Caco-2 (cell line): ENCODE data around the gene RHOV. TPM values are rescaled to one million over a fixed set of nuclear protein-coding genes. Genes with fewer than 3 reads are reported as not detected.

ENCODE experiments used
- BruUV-seq: library from RNA; stranded (reverse); fragments of 400-500 nt; replicated peaks from 2 replicates; lab custom pipeline; 2021; lab: Mats Ljungman, UMichigan
- CTCF ChIA-PET: fragments of 300-600 bp; sonication (Branson Sonifier 250); formaldehyde crosslinking; loops from one replicate; lab custom pipeline; 2022; ENCODE audit warnings: antibody characterized with exemption; lab: Charles Lee
- POLR2A ChIA-PET: fragments of 300-600 bp; sonication (Branson Sonifier 250); formaldehyde crosslinking; loops from one replicate; lab custom pipeline; 2022; ENCODE audit warnings: antibody characterized with exemption; lab: Charles Lee
- DNase-seq, 2 experiments: peaks; one replicate each; pipeline versions ENCODE4 v3.0.0 to v3.0.0-alpha.2; 2020 to 2022
- H3K27me3 ChIP-seq: replicated peaks from 2 replicates; pipeline ENCODE4 v1.6.0; 2011; ENCODE audit warnings: low read length; ENCODE audit not compliant: control insufficient read depth, insufficient read depth
- H3K36me3 ChIP-seq: 2 replicates; pipeline ENCODE4 v1.5.1; 2011; ENCODE audit warnings: low read length; ENCODE audit not compliant: control insufficient read depth, insufficient read depth
- H3K4me1 ChIP-seq: fragments of 250-450 bp; sonication (Bioruptor Pico); 2 replicates; pipeline ENCODE4 v1.5.1; 2020; ENCODE audit warnings: mild to moderate bottlenecking
- H3K4me3 ChIP-seq: 2 replicates; pipeline ENCODE4 v1.5.1; 2011; ENCODE audit warnings: low read depth, mild to moderate bottlenecking, control low read depth, low read length
- H3K9me3 ChIP-seq: fragments of 250-450 bp; sonication (Bioruptor Pico); 2 replicates; pipeline ENCODE4 v1.5.1; 2020; ENCODE audit warnings: mild to moderate bottlenecking, moderate library complexity
- H3K27ac Mint-ChIP-seq: one replicate; pipeline ENCODE4 v1.8.0; 2022; ENCODE audit warnings: mixed read lengths; ENCODE audit not compliant: unreplicated experiment
- H3K27me3 Mint-ChIP-seq: one replicate; pipeline ENCODE4 v1.8.0; 2022; ENCODE audit warnings: mixed read lengths; ENCODE audit not compliant: insufficient read depth, unreplicated experiment
- H3K36me3 Mint-ChIP-seq: one replicate; pipeline ENCODE4 v1.8.0; 2022; ENCODE audit warnings: mild to moderate bottlenecking, mixed read lengths; ENCODE audit not compliant: insufficient read depth, unreplicated experiment
- H3K4me1 Mint-ChIP-seq: one replicate; pipeline ENCODE4 v1.8.0; 2022; ENCODE audit warnings: low read depth, mixed read lengths; ENCODE audit not compliant: unreplicated experiment
- H3K4me3 Mint-ChIP-seq: one replicate; pipeline ENCODE4 v1.8.0; 2022; ENCODE audit warnings: mild to moderate bottlenecking, moderate library complexity, mixed read lengths; ENCODE audit not compliant: unreplicated experiment
- H3K9me3 Mint-ChIP-seq: one replicate; pipeline ENCODE4 v1.8.0; 2022; ENCODE audit warnings: mixed read lengths; ENCODE audit not compliant: unreplicated experiment
- CTCF ChIP-seq, 2 experiments: fragments of 200-600 bp in 1 of 2; IDR thresholded peaks; 1 replicate in 1 of 2; 2 replicates in 1 of 2; pipeline versions ENCODE4 v1.5.1 to v1.8.0; 2011 to 2022; ENCODE audit warnings: antibody characterized with exemption in 1 of 2, control low read depth in 1 of 2, inconsistent platforms in 1 of 2, low read depth in 1 of 2, low read length in 1 of 2, mild to moderate bottlenecking in 1 of 2, moderate library complexity in 1 of 2; ENCODE audit not compliant: insufficient read depth in 1 of 2, severe bottlenecking in 1 of 2, unreplicated experiment in 1 of 2
- intact Hi-C: fragments of 100-400 bp; cut with micrococcal nuclease; formaldehyde crosslinking; loops from one replicate; pipeline ENCODE4 v1.10.0; 2022; ENCODE audit not compliant: unreplicated experiment
- total RNA-seq: library from RNA; stranded (reverse); gene quantifications from 2 replicates; pipeline ENCODE4 v1.2.3, GENCODE V29; 2022

RHOV gene
- total RNA-seq, 1 experiment from 2014 or later = 4.4 TPM

- H3K4me3 ChIP-seq = no peak overlapping the region
- Mint-ChIP-seq H3K27ac (no peak overlapping the region), H3K4me1 (no peaks in the 10 kb centered on the region), H3K9me3 (no peaks in the 10 kb centered on the region), H3K36me3 (no peaks in the 10 kb centered on the region), H3K4me3 (no peak overlapping the region), H3K27me3 (no peaks in the 10 kb centered on the region)
- H3K4me1 ChIP-seq = peaks cover 14% of the 10 kb centered on the region; the same call in 1 of the 2 replicates
- no peaks in the 10 kb centered on the region for H3K27me3 ChIP-seq
- no peaks in the 10 kb centered on the region for H3K36me3 ChIP-seq
- intact Hi-C loops = no loop called here
- BruUV-seq = no TSS peak
- no peak for DNase-seq
- ChIA-PET POLR2A (no interaction called here), CTCF (interaction anchor here (1.1 kb wide), 1 partner anchor 17 kb away, joined by 4 read pairs; no protein-coding TSS in a partner anchor)
- no peak for TF ChIP-seq CTCF (IDR thresholded peaks at IDR 0.05; ENCODE audit: insufficient read depth in 1 of 2, low read depth in 1 of 2, low read length in 1 of 2, severe bottlenecking in 1 of 2, unreplicated experiment in 1 of 2)
- H3K9me3 ChIP-seq = no peaks in the 10 kb centered on the region
These were observed 48.6 kb upstream of the RHOV start for GRCh38 chr15:40922608-40923005.

- no TSS peak for BruUV-seq
- Mint-ChIP-seq H3K4me1 (no peaks in the 10 kb centered on the region), H3K36me3 (no peaks in the 10 kb centered on the region), H3K9me3 (no peaks in the 10 kb centered on the region), H3K27me3 (no peaks in the 10 kb centered on the region), H3K27ac (no peak overlapping the region), H3K4me3 (no peak overlapping the region)
- H3K9me3 ChIP-seq = no peaks in the 10 kb centered on the region
- H3K27me3 ChIP-seq = no peaks in the 10 kb centered on the region
- no peaks in the 10 kb centered on the region for H3K36me3 ChIP-seq
- CTCF ChIA-PET = interaction anchor here (0.6 to 1.0 kb wide), 2 partner anchors 8 to 32 kb away, joined by 3 to 5 read pairs; no protein-coding TSS in a partner anchor
- H3K4me1 ChIP-seq = peaks cover 14% of the 10 kb centered on the region; the same call in 1 of the 2 replicates
- intact Hi-C loops = no loop called here
- TF ChIP-seq CTCF (IDR thresholded peaks at IDR 0.05; ENCODE audit: insufficient read depth in 1 of 2, low read depth in 1 of 2, low read length in 1 of 2, severe bottlenecking in 1 of 2, unreplicated experiment in 1 of 2) = no peak
- H3K4me3 ChIP-seq = no peak overlapping the region
- POLR2A ChIA-PET = no interaction called here
- DNase-seq = no peak
These were observed 48.0 kb upstream of the RHOV start for GRCh38 chr15:40921949-40922607.

- Mint-ChIP-seq H3K4me3 (no peak overlapping the region), H3K27me3 (no peaks in the 10 kb centered on the region), H3K9me3 (no peaks in the 10 kb centered on the region), H3K4me1 (no peaks in the 10 kb centered on the region), H3K27ac (no peak overlapping the region), H3K36me3 (no peaks in the 10 kb centered on the region)
- Histone ChIP-seq H3K4me1 (peaks cover 14% of the 10 kb centered on the region; the same call in 1 of the 2 replicates), H3K9me3 (no peaks in the 10 kb centered on the region), H3K4me3 (no peak overlapping the region), H3K36me3 (no peaks in the 10 kb centered on the region), H3K27me3 (no peaks in the 10 kb centered on the region)
- ChIA-PET CTCF (interaction anchor here (0.9 kb wide), 1 partner anchor 12 kb away, joined by 3 read pairs; no protein-coding TSS in a partner anchor), POLR2A (no interaction called here)
- no peak for TF ChIP-seq CTCF (IDR thresholded peaks at IDR 0.05; ENCODE audit: insufficient read depth in 1 of 2, low read depth in 1 of 2, low read length in 1 of 2, severe bottlenecking in 1 of 2, unreplicated experiment in 1 of 2)
- no TSS peak for BruUV-seq
- no peak for DNase-seq
- intact Hi-C loops = no loop called here
These were observed 44.9 kb upstream of the RHOV start for GRCh38 chr15:40918799-40919392.
